ENCODE results near the gene MAPK8IP1.
"Not testable (repeated sequence)": the region's sequence is repeated elsewhere in the genome, so short reads cannot be mapped to it uniquely, and the experiment has no call there.

Gene MAPK8IP1

DNA sequence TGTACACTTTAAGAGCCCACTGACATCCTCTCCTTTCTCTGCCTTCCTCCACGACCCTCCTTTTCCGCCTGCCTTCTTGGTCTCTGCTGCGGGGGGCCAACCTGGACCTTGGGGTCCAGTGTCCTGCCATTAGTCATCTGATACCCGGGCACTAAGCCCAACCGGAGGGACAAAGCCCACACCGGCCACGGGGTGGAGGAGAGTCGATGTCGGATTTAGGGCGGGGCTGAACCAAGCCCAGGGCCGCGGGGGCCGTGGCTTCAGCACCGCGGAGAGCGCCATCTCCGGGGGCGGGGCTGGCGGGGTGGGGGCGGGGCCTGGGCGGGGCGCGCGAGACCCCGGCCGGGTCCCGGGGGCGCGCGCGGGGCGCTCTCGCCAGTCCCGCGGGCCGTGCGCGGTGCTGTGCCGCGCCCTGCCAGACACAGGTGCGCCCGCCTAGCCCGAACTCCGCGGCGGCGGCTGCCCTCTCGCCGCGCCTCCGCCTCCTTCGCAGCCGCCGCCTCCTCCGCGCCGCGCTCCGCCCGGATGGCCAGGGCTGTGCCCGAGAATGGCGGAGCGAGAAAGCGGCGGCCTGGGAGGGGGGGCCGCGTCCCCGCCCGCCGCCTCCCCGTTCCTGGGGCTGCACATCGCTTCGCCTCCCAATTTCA lies at the start of gene MAPK8IP1:
Gene MAPK8IP1, plus strand, starts transcription at position 378 of the 647 bp plus-strand sequence. Its CDS starts 170 bp downstream, at position 548.
- TF ChIP-seq, protein P1, sequence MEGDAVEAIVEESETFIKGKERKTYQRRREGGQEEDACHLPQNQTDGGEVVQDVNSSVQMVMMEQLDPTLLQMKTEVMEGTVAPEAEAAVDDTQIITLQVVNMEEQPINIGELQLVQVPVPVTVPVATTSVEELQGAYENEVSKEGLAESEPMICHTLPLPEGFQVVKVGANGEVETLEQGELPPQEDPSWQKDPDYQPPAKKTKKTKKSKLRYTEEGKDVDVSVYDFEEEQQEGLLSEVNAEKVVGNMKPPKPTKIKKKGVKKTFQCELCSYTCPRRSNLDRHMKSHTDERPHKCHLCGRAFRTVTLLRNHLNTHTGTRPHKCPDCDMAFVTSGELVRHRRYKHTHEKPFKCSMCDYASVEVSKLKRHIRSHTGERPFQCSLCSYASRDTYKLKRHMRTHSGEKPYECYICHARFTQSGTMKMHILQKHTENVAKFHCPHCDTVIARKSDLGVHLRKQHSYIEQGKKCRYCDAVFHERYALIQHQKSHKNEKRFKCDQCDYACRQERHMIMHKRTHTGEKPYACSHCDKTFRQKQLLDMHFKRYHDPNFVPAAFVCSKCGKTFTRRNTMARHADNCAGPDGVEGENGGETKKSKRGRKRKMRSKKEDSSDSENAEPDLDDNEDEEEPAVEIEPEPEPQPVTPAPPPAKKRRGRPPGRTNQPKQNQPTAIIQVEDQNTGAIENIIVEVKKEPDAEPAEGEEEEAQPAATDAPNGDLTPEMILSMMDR (IDR thresholded peaks at IDR 0.05; ENCODE audit: borderline replicate concordance, control extremely low read depth, extremely low read depth, insufficient read depth, missing control alignments), result no peak
- in situ Hi-C loops (cut with MboI; ENCODE audit: low sequenced_read_pairs, unreplicated experiment), result no loop called here
- DNase-seq (ENCODE audit: low spot score), result peak; percentile 91

DNA sequence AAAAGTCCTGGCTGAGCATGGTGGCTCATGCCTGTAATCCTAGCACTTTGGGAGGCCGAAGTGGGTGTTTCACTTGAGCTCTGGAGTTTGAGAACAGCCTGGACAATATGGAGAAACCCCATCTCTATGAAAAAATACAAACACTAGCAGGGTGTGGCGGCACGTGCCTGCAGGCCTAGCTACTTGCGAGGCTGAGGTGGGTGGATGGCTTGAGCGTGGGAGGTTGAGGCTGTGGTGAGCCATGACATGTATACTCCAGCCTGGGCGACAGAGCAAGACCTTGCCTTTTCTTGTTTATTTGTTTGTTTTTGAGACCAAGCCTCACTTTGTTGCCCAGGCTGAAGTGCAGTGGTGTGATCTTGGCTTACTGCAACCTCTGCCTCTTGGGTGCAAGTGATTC lies 46.2 kb upstream of the MAPK8IP1 start:
- TF ChIP-seq, protein P1 (IDR thresholded peaks at IDR 0.05; ENCODE audit: borderline replicate concordance, control extremely low read depth, extremely low read depth, insufficient read depth, missing control alignments), result no peak
- in situ Hi-C loops (cut with MboI; ENCODE audit: low sequenced_read_pairs, unreplicated experiment), result no loop called here
- no peak for DNase-seq (ENCODE audit: low spot score)

DNA sequence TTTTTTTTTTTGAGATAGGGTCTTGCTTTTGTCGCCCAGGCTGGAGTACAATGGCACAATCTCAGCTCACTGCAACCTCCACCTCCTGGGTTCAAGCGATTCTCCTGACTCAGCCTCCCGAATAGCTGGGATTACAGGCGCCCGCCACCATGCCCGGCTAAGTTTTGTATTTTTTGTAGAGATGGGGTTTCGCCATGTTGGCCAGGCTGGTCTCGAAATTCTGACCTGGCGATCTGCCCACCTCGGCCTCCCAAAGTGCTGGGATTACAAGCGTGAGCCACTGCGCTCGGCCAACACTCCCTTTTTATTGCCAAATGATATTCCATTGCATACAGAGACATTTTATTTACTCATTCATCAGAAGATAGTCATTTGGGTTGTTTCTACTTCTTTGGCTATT lies 45.2 kb upstream of the MAPK8IP1 start:
- in situ Hi-C loops (cut with MboI; ENCODE audit: low sequenced_read_pairs, unreplicated experiment); DNase-seq (ENCODE audit: low spot score): not testable (repeated sequence)

DNA sequence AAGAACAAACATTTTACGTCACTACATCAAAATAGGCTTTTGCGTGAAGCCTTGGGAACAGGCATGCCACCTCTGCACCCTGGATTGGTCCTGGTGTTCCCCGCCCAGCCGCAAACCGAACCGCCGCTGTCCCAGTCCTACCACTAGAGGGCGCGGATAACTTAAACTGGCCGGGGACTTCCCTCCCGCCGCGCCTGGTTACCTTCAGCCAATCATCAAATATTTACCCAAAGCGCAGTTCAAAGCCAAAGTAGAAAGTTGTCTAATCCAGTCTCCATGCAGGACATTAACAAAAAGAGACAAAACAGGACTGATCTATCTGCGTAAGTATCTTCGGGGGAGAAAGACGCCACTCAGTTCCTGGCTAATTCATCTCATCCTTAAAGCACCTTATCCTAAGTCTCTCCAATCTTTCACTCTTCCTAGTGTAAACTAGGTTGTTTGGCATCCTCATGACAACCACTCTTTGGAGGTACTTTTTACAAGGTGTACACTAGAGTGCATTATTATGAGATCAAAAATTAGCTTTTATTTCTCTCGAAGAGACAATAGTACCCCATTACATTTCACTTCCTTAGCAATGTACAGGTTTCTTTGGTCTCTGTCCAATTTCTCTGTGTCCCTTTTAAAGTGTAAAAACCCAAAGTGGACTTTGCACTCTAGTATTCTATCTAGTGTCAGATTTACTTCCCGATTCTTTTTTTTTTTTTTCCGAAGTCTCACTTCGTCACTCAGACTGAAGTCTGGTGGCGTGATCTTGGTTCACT lies 42.1 kb upstream of the MAPK8IP1 start:
- DNase-seq (ENCODE audit: low spot score), result peak; percentile 83
- TF ChIP-seq, protein P1 (IDR thresholded peaks at IDR 0.05; ENCODE audit: borderline replicate concordance, control extremely low read depth, extremely low read depth, insufficient read depth, missing control alignments), result peak; percentile 93
- in situ Hi-C loops (cut with MboI; ENCODE audit: low sequenced_read_pairs, unreplicated experiment), result no loop called here

DNA sequence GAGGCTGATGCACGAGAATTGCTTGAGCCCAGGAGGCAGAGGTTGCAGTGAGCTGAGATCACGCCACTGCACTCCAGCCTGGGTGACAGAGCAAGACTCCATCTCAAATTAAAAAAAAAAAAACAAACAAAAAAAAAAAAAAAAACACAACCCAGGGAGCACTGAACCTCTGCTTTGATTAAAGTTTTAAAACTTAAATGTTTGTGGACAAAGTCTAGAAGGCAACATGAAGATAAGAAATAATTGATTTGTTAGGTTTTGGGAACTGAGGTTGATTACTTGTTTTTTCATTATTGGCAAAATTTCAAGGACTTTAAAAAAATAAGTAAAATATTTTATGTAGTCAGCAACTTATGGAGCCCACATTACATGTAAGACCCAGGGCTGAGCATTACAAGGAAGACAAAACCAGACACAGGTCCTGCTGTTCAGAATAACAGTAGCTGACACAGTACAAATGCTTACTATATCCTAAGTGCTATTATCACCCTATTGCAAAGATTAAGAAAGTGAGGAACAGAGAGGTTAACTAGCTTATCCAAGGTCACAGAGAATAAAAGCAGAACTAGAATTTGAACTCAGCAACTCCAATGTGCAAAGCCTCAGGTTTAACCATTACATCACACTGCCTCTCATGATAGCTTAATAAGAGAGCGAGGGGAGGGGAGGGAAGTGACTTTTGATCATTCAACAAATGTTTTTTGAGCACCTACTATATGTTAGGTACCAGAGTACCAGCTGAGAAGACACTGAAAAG lies 40.5 kb upstream of the MAPK8IP1 start:
- in situ Hi-C loops (cut with MboI; ENCODE audit: low sequenced_read_pairs, unreplicated experiment), result no loop called here

DNA sequence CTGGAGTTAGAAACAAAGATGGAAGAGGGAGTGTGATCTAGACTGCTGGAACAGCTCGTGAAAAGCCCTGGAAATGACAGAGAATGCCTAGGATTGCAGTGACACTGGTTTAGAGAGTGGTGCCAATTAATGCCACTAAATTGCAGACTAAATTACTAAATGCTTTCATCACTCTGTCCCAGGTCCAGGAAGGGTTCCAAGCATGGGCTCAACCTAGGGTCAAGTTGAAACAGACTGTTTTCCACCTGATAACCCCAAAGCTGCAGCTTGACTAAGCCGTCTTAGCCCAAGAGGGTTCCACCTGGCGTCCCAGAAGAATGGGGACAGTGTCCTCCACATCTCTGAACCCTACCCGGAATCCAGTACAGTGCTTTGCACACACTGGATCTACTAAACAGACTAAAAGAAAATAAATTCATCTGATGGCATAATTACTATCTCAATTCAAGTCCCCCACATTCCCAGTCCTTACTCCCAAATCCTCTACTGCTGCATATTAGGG lies 39.2 kb upstream of the MAPK8IP1 start:
- in situ Hi-C loops (cut with MboI; ENCODE audit: low sequenced_read_pairs, unreplicated experiment), result no loop called here
- TF ChIP-seq, protein P1 (IDR thresholded peaks at IDR 0.05; ENCODE audit: borderline replicate concordance, control extremely low read depth, extremely low read depth, insufficient read depth, missing control alignments), result no peak
- DNase-seq (ENCODE audit: low spot score), result no peak

More for the DNA sequence above, 40.5 kb upstream of the MAPK8IP1 start:
- TF ChIP-seq, protein P1 (IDR thresholded peaks at IDR 0.05; ENCODE audit: borderline replicate concordance, control extremely low read depth, extremely low read depth, insufficient read depth, missing control alignments), result no peak
- DNase-seq (ENCODE audit: low spot score), result no peak

Data from GM13976 (cell line).